Measurements from ENCODE around the gene LBHD2.

Gene LBHD2

DNA sequence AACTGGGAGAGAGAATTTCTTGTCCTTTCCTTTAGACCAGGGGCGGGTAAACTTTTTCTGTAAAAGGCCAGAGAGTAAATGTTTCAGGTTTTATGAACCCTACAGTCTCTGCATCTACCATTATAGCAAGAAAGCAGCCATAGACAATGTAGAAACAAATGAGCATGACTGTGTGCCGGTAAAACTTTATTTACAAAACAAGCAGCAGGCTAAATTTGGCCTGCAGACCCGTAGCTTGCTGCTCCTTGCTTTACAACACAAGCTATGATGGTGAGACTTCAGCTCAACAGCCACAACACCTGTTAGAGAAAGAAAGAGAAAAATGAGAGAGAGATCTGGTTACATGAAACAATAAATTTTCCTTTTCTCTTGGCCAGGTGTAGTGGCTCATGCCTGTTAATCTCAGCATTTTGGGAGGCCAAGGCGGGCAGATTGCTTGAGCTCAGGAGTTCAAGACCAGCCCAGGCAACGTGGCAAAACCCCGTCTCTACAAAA is 22.5 kb upstream of the LBHD2 start:
- H3K4me3 ChIP-seq (ENCODE audit: low read depth, low read length) = no peak overlapping the region
- TF ChIP-seq, protein P1, sequence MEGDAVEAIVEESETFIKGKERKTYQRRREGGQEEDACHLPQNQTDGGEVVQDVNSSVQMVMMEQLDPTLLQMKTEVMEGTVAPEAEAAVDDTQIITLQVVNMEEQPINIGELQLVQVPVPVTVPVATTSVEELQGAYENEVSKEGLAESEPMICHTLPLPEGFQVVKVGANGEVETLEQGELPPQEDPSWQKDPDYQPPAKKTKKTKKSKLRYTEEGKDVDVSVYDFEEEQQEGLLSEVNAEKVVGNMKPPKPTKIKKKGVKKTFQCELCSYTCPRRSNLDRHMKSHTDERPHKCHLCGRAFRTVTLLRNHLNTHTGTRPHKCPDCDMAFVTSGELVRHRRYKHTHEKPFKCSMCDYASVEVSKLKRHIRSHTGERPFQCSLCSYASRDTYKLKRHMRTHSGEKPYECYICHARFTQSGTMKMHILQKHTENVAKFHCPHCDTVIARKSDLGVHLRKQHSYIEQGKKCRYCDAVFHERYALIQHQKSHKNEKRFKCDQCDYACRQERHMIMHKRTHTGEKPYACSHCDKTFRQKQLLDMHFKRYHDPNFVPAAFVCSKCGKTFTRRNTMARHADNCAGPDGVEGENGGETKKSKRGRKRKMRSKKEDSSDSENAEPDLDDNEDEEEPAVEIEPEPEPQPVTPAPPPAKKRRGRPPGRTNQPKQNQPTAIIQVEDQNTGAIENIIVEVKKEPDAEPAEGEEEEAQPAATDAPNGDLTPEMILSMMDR (IDR thresholded peaks at IDR 0.05; ENCODE audit: low read depth, low read length) = no peak

DNA sequence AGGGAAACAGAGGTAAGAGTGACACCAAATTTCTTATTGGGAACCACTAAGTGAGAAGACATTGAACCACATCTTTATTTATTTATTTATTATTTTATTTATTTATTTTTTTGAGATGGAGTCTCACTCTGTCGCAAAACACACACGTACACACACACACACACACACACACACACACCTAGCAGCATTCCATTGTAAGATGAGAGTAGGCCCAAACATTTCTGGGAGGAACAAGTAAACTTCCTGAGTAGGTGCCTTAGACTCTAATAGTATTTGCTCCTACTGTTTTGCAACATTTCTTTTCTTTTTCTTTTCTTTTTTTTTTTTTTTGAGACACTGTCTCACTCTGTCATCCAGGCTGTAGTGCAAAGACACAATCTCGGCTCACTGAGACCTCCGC is 19.6 kb upstream of the LBHD2 start:
- H3K4me3 ChIP-seq (ENCODE audit: low read depth, low read length) = no peak overlapping the region
- TF ChIP-seq, protein P1 (IDR thresholded peaks at IDR 0.05; ENCODE audit: low read depth, low read length) = no peak

DNA sequence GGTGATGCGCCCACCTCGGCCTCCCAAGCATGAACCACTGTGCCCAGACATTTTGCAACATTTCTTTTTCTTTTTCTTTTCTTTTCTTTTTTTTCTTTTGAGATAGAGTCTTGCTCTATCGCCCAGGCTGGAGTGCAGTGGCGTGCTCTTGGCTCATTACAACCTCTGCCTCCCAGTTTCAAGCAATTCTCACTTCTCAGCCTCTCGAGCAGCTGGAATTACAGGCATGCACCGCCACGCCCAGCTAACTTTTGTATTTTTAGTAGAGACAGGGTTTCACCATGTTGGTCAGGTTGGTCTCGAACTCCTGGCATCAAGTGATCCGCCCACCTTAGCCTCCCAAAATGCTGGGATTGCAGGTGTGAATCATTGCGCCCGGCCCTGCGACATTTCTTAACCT is 19.0 kb upstream of the LBHD2 start:
- TF ChIP-seq, protein P1 (IDR thresholded peaks at IDR 0.05; ENCODE audit: low read depth, low read length) = no peak
- no peak overlapping the region for H3K4me3 ChIP-seq (ENCODE audit: low read depth, low read length)

DNA sequence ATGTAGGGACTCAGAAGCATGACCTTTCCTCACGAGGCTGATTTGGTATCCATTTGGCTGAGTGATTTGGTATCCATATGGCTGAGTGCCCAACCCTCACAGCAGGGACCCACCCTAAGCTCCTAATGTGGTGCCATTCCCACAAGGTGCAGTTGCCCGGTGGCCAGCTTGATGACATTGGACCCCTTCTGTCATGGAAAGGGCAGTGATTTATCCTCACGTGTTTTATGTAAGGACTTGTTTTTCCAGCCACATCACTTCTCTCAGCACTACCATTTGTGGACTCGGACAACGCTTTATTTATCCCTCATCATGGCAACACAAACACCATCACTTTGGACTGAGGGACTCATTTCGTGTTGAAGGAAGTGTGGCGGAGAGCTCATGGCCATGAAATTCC is 18.1 kb upstream of the LBHD2 start:
- no peak overlapping the region for H3K4me3 ChIP-seq (ENCODE audit: low read depth, low read length)
- TF ChIP-seq, protein P1 (IDR thresholded peaks at IDR 0.05; ENCODE audit: low read depth, low read length) = no peak

DNA sequence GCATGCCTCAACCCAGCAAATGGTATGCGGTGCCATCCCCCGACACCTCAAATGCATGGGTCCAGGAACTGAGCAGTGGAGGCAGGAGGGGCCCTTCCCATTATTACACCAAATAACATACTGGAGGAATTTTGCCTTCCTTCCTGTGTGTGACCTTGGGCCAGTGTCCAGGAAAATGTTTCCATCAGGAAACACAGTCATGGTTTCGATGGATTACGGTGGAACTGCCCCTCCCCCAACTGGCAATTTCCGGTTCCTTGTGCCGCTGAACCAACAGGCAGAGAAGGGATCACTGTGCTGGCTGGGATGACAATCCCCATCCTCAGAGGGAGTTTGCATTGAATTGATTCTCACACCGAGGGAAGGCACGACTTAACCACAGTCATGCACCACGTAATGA is 17.6 kb upstream of the LBHD2 start:
- TF ChIP-seq, protein P1 (IDR thresholded peaks at IDR 0.05; ENCODE audit: low read depth, low read length) = no peak
- H3K4me3 ChIP-seq (ENCODE audit: low read depth, low read length) = no peak overlapping the region

DNA sequence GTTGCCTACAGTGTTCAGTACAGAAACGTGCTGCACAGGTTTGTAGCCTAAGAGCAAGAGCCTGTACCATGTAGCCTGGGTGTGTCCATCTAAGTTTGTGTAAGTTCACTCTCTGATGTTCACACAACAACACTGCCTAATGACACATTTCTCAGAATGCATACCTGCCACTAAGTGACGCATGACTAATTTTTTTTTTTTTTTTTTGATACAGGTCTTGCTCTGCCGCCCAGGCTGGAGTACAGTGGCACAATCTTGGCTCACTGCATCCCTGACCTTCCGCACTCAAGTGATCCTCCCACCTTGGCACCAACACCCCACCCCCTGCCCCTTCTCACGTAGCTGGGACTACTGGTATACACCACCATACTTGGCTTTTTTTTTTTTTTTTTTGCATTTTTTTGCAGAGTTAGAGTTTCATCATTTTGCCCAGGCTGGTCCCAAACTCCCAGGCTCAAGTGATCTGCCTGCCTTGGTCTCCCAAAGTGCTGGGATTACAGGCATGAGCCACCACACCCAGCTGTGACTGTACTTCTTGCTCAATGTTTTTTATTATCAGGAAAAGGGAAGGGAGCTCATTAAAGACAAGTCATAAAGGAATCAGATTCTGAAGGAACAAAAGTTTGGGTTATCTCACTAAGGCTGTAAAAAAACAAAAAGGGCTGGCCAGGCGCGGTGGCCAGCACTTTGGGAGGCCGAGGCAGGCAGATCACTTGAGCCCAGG is 16.6 kb upstream of the LBHD2 start:
- TF ChIP-seq, protein P1 (IDR thresholded peaks at IDR 0.05; ENCODE audit: low read depth, low read length) = no peak
- no peak overlapping the region for H3K4me3 ChIP-seq (ENCODE audit: low read depth, low read length)

DNA sequence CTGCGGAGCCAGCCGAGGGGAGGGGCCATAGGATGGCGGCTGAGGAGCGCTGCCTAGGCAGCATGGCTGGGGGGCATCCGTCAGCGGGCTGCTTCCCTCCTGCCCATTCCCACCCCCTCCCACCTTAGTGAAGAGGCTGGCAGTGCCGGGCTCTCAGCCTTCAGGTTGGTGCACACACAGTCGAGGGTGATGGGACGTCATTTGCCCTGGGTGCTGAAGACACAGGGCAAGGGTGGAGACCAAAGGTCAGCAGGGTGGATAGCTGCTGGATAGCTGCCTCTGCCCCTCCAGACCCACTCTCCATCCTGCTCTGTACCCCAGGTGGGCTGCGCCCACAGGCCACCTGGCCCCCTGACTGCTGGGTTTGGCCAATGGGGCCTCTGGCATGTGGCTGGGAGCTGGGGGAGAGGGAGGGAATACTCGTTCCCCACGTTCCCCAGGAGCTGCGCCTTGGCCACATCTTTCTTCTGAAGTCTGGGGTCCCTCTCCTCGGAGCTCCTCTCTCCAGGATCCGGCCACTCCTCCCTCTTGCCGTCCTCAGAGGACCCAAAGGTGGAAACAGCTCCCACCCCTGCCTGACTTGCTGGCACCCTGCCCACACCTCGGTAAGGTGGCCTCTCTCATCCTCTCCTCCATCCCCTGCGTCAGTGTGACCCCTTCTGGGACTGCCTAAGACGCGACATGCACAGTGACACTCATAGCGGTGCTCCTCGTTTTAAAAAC is 15.5 kb upstream of the LBHD2 start:
- no peak overlapping the region for H3K4me3 ChIP-seq (ENCODE audit: low read depth, low read length)
- TF ChIP-seq, protein P1 (IDR thresholded peaks at IDR 0.05; ENCODE audit: low read depth, low read length) = no peak
